Progenitor cell of endocrine pancreas (in vitro differentiated cells): ENCODE data around the gene PARP8. TPM values are rescaled to one million over a fixed set of nuclear protein-coding genes. Genes with fewer than 3 reads are reported as not detected.
"Not testable (repeated sequence)": the region's sequence is repeated elsewhere in the genome, so short reads cannot be mapped to it uniquely, and the experiment has no call there.

Experiments used
- DNase-seq: peaks from one replicate; pipeline ENCODE4 v3.0.0; 2021; ENCODE audit warnings: low spot score; ENCODE audit not compliant: unreplicated experiment
- H3K27ac Mint-ChIP-seq: 2 replicates; pipeline ENCODE4 v1.8.0; 2021; ENCODE audit warnings: mild to moderate bottlenecking, moderate library complexity, mixed read lengths
- H3K27me3 Mint-ChIP-seq: 2 replicates; pipeline ENCODE4 v1.8.0; 2021; ENCODE audit warnings: mixed read lengths
- H3K36me3 Mint-ChIP-seq: 2 replicates; pipeline ENCODE4 v1.8.0; 2022; ENCODE audit warnings: mixed read lengths; ENCODE audit not compliant: insufficient read depth
- H3K4me1 Mint-ChIP-seq: 2 replicates; pipeline ENCODE4 v1.8.0; 2021; ENCODE audit warnings: low read depth, mixed read lengths
- H3K4me3 Mint-ChIP-seq: 2 replicates; pipeline ENCODE4 v1.8.0; 2021; ENCODE audit warnings: low read depth, mild to moderate bottlenecking, moderate library complexity, mixed read lengths
- H3K9me3 Mint-ChIP-seq: 2 replicates; pipeline ENCODE4 v1.8.0; 2021; ENCODE audit warnings: low read depth, mixed read lengths
- total RNA-seq: library from RNA; stranded (reverse); gene quantifications from 2 replicates; pipeline ENCODE4 v1.2.1, GENCODE V29; 2021
- TF ChIP-seq, protein P1 (sequence below): fragments of 200-600 bp; sonication (generic); IDR thresholded peaks from one replicate; pipeline ENCODE4 v1.5.0; 2021; ENCODE audit warnings: antibody characterized with exemption, mild to moderate bottlenecking; ENCODE audit not compliant: unreplicated experiment

PARP8 gene
- total RNA-seq, 1 donor from 2014 or later: 26.7 TPM

DNA sequence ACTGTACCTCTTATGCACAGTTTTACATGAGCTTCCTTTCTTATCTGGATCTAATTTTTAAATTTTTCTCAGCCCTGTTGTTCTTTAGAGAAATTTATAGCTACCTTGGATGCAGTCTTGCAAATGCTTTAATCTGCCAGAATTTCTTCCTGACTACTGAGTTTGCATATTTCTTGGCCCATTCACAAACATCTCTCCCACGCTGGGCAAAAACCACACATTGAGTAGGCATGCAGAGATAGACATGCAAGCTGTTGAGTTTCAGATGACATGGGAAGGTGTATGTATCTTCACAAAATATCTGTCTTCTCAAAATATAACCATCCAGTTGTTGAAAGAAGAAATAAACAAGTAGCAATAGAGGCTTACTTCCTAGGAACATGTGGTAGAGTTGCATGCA is 101.2 kb downstream of the PARP8 start:
- Mint-ChIP-seq H3K4me3 (no peak overlapping the region), H3K36me3 (peaks cover 4% of the 10 kb centered on the region), H3K27me3 (no peaks in the 10 kb centered on the region), H3K4me1 (no peaks in the 10 kb centered on the region), H3K9me3 (peaks cover 3% of the 10 kb centered on the region), H3K27ac (no peak overlapping the region)
- TF ChIP-seq, protein P1, sequence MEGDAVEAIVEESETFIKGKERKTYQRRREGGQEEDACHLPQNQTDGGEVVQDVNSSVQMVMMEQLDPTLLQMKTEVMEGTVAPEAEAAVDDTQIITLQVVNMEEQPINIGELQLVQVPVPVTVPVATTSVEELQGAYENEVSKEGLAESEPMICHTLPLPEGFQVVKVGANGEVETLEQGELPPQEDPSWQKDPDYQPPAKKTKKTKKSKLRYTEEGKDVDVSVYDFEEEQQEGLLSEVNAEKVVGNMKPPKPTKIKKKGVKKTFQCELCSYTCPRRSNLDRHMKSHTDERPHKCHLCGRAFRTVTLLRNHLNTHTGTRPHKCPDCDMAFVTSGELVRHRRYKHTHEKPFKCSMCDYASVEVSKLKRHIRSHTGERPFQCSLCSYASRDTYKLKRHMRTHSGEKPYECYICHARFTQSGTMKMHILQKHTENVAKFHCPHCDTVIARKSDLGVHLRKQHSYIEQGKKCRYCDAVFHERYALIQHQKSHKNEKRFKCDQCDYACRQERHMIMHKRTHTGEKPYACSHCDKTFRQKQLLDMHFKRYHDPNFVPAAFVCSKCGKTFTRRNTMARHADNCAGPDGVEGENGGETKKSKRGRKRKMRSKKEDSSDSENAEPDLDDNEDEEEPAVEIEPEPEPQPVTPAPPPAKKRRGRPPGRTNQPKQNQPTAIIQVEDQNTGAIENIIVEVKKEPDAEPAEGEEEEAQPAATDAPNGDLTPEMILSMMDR: no peak
- no peak for DNase-seq

DNA sequence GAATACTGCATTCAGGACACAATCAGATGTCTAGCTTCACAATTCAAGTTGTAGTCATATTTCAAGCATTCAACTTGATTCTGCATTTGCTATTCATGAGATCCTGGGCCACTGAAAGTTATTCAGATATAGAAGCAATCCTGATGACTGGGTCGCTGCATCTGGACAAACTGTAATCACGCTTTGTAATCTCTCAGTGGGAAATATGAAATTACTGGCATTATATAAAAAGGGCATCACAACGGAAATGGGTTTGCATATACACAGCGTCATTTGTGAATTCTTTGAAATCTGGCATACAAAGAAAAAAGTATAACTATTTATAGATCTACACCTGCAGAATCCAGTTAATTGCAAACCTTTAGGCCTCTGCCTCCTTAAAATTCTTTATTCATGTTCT is 102.2 kb downstream of the PARP8 start:
- no peak overlapping the region for H3K4me3 Mint-ChIP-seq
- H3K4me1 Mint-ChIP-seq: no peaks in the 10 kb centered on the region
- H3K9me3 Mint-ChIP-seq: peaks cover 11% of the 10 kb centered on the region
- DNase-seq: no peak
- H3K27me3 Mint-ChIP-seq: no peaks in the 10 kb centered on the region
- TF ChIP-seq, protein P1: no peak
- H3K27ac Mint-ChIP-seq: no peak overlapping the region
- H3K36me3 Mint-ChIP-seq: peaks cover 11% of the 10 kb centered on the region

GRCh38 chr5:50770441-50770840 is 104.0 kb downstream of the PARP8 start:
- TF ChIP-seq, protein P1: no peak
- no peaks in the 10 kb centered on the region for H3K27me3 Mint-ChIP-seq

GRCh38 chr5:50774446-50775175 is 108.2 kb downstream of the PARP8 start:
- DNase-seq, H3K27me3 Mint-ChIP-seq, H3K4me3 Mint-ChIP-seq, H3K4me1 Mint-ChIP-seq: not testable (repeated sequence)
- Mint-ChIP-seq H3K36me3 (peaks cover 32% of the 10 kb centered on the region), H3K9me3 (peaks cover 14% of the 10 kb centered on the region), H3K27ac (peak overlapping the region; percentile 29)

More at GRCh38 chr5:50770441-50770840, 104.0 kb downstream of the PARP8 start:
- peaks cover 23% of the 10 kb centered on the region for H3K36me3 Mint-ChIP-seq
- H3K4me1 Mint-ChIP-seq: no peaks in the 10 kb centered on the region
- peaks cover 14% of the 10 kb centered on the region for H3K9me3 Mint-ChIP-seq
- DNase-seq: no peak
- no peak overlapping the region for H3K4me3 Mint-ChIP-seq
- H3K27ac Mint-ChIP-seq: no peak overlapping the region

DNA sequence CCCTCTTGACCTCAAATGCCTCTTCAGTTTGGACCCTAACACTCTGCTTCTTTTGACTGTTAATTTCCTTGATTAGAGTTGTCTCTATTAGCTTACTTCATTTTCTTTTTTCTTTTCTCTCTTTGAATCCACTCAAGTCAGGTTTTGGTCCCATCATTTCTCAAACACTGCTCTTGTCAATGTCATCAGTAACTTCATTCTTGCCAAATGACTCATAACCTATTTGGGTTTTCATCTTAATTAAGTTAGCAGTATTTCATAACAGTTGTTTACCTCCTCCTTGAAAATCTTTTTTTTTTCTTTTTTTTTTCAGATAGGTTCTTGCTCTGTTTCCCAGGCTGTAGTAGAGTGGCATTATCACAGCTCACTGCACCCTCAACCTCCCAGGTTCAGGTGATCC is 119.6 kb downstream of the PARP8 start:
- Mint-ChIP-seq H3K4me1 (no peaks in the 10 kb centered on the region), H3K27me3 (no peaks in the 10 kb centered on the region), H3K27ac (no peak overlapping the region), H3K4me3 (no peak overlapping the region), H3K36me3 (peaks cover 3% of the 10 kb centered on the region), H3K9me3 (peaks cover 3% of the 10 kb centered on the region)
- DNase-seq: no peak
- TF ChIP-seq, protein P1: no peak

GRCh38 chr5:50791813-50792212 is 125.4 kb downstream of the PARP8 start:
- Mint-ChIP-seq H3K4me1 (no peaks in the 10 kb centered on the region), H3K27ac (no peak overlapping the region), H3K36me3 (peaks cover 7% of the 10 kb centered on the region), H3K27me3 (no peaks in the 10 kb centered on the region), H3K9me3 (no peaks in the 10 kb centered on the region), H3K4me3 (no peak overlapping the region)
- TF ChIP-seq, protein P1: no peak
- no peak for DNase-seq
